HG03469 (cell line): Measurements from ENCODE around the gene NFIA.

Experiments
- ATAC-seq: cut with Tn5 transposase; IDR thresholded peaks from one replicate; pipeline ENCODE4 v1.9.1; 2021; ENCODE audit warnings: mild to moderate bottlenecking, moderate library complexity, moderate number of reproducible peaks; ENCODE audit not compliant: unreplicated experiment

NFIA gene

DNA sequence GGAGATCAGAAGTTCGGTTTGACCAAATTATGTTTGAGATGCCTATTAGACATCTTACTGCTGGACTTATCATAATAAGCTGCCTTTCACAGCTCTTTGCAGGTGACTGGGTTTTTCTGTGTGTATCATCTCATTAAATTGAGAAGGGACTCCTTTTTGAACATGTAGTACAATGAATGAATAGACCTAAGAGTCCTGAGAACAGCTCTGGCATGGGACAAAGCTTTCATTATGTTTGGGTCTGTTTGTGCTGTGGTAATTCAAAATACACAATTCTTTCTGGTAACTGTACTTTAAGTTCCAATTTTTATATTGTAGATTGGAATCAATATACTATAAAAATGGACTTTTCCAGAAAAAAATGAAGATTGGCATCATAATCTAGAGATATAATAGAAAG lies 330.2 kb downstream of the NFIA start:
- no peak for ATAC-seq

DNA sequence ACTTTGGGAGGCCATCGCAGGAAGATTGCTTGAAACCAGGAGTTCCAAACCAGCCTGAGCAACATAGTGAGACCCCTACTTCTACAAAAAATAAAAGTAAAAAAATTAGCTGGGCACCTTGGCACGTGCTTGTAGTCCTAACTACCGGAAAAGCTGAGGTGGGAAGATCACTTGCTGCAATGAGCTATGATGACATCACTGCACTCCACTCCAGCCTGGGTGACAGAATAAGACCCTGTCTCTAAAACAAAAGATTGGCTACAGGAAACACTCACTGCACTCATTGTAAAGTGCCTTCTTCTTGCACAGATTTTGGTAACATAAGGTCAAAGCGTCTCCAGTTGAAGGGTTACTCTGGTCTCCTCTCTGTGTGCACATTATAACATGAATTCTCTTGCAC lies 336.8 kb downstream of the NFIA start:
- no peak for ATAC-seq

DNA sequence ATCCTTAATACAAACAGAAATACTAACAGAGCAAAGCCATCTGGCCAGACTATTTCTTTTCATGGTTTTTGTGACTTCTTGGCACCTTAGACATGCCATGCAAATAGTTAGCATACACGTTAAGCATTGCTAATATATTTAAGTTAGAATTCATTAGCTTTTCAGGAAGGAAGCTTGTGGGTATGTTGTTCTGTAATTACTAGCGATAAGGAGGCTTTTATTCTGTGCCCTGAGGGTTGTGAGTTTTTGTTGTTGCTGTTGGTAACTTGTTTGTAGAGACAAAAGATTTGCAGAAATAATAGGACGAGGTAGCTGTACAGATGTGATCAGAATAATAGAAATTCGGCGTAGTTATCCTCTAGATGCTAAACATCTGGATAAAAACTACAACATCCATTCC lies 337.3 kb downstream of the NFIA start:
- ATAC-seq = no peak

DNA sequence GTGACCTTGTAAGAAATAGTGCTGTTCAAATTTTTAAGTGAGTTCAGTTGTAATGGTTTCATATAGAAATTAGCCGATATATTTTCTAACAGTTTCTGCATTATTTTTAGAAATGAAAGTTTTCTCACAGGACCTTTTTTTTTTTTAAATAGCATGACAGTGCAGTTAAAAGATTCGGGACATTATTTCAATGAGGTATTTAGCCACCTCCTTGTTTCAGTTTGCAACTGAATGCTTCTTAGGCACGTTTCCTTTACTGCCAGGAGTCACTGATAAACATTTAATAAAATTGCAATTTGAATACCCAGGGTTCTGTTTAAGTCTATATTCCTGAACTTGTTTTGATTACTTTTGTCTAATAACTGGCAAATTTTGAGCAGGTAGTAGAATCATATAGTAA lies 337.9 kb downstream of the NFIA start:
- no peak for ATAC-seq

DNA sequence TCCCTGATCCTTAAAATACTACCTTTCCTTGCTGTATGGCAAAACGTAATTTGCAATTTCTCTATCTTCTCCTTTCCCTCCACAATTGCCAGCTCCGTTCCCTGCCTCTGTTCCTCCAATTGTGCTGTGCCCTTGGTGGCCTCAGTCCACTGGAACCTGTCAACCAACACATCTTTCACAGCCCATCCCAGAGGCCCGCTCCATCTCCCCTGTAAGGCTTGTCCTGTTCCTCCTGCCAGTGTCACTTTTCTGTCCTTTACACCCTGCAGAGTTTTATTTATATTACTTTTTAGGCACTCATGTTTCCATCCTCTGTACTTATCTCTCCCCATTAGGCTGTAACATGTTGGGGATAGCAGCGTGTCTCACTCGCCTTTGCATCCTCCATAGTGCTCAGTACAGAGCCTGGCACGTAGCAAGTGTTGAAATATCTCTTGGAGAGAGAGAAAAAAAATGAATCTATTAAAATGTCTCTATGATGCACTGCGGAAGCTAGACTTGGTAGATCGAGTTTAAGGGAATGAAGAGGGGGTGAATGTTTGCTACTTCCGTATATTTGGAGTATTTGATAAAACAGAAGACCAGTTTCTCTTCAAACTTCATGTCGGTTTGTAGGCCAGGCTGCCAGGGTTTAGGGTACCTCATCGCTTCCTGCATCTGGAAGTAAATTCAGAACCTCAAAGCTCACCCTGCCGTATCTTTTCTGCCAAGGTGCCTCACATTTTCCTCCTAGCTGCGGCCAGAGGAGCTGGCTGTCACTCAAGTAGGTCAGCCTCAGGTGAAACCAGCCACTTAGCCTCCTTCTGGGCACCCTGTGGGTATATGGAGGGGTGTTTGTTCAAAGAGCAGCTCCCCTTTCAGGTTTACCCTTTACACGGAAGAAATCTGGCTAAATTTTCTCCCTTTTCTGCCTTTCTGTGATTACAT lies 338.8 kb downstream of the NFIA start:
- no peak for ATAC-seq

DNA sequence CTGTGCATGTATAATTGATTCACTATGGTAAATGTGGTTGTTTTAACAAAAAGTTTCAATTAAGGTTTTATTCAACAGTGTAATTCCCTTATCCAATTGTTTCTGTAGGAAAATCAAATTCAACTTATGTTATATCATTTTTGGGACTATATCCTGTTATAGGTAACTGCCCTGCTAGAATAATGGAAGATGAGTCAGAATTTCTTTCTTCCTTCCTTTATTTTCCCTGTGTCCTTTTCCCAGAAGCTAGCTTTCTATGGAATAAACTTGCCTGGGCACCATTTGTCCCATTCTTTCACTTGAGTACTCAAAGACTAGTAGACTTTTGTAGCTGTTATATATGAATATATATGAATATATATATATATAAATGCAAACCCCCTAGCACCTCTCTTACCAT lies 341.3 kb downstream of the NFIA start:
- no peak for ATAC-seq

DNA sequence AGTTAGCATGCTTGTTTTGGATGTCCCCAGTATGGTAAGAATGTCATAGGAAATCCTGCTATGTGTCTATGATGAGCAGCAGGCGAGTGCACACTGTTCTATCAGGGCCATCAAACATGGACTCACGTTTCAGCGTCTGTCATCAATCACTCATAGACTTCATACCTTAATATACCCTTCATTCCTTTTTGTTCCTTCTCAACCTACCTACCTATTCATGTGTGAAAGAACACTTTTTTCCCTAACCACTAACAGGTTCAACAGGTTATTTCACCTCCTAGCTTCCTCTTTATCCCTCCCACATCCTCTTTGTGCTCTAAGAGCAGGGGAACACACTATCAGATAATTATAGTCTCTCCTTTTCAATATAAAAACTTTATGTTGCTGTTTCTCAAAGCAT lies 342.0 kb downstream of the NFIA start:
- ATAC-seq = no peak

DNA sequence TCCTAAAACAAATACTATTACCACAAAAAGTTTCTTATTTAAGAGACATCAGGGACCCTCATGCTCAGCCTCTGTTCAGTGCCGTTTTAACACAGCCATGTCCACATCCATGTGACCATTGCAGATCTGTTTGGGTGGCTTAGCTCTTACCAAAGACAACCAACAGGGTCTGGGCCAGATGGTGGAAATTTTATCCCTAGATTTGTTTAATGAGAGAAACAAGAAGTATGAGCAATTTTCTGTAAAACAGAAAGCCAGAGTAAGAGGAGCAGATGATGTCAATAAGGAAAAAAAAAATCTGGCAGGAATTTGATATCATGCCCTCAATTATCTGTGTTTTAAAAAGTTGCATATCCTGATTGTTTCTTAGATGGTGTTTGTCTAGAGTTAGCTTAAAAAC lies 342.7 kb downstream of the NFIA start:
- no peak for ATAC-seq

DNA sequence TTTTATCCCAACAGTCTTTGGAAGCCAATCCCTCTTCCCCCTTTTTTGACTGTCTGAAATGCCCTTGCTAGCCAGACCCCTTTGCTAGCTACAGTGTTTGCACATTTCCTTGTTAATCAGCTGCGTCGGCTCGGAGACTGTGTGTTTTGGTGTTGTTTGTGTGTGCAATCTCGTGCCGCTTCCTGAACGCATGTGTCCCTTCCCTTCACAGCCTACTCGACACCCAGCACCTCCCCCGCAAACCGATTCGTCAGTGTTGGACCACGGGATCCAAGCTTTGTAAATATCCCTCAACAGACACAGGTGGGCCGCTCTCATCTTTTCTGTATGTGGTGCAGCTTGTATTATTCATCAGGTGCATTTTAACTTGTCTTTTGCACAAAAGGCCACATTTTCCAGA lies 343.9 kb downstream of the NFIA start:
- ATAC-seq = no peak

DNA sequence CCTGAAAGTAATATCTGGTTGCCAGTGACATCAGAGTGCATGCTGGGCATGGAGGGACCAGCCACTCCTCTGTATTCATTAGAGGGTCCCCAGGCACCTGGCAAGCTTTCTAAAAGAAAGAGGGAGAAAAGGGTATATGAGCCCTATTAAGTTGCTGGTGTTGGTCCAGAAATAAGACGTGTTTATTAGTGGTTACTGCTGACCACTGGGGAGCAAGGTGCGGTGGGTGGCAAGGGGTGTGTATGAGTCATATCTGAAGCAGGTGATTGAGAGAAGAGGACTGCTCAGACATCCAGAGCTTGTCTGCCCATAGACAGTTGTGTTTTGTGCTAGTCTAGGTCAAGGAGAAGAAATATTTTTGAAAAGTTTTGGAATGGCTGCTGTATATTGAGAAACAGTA lies 344.5 kb downstream of the NFIA start:
- ATAC-seq = no peak

DNA sequence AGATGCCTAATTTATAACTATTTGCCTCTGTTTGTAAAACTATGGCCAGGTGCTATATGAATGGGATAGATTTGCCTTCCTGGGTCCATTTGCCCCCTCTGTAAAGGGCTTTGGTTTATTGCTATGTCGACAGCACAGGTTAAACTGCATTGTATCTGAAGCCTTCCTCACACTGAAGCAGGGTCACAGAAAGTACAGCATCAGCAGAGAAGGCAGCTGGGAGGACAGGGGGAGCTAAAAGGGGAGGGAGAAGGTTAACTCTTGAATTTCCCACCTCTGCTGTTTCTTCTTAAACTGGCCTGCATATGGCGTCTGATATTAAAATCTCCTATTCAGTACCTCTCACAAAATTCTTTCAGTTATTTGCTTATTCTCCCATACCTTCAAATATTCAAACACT lies 345.1 kb downstream of the NFIA start:
- no peak for ATAC-seq

DNA sequence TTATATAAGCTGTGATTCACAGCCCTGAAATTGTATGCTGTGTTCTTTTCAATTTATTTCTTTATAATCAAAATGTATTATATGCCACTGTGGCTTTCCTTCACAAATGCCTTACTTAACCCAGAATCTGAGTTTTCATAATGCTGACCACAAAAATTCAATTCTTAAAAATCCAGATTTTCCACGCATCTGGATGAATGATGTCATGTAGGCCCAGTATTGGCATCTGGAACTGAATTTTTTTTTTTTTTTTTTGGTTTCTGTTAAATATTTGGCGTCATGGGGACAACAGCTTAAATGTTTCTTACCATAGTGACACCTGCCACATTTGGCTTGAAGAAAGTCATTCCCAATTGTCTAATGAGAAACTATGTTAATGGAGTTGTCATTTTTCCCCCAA lies 345.8 kb downstream of the NFIA start:
- no peak for ATAC-seq

DNA sequence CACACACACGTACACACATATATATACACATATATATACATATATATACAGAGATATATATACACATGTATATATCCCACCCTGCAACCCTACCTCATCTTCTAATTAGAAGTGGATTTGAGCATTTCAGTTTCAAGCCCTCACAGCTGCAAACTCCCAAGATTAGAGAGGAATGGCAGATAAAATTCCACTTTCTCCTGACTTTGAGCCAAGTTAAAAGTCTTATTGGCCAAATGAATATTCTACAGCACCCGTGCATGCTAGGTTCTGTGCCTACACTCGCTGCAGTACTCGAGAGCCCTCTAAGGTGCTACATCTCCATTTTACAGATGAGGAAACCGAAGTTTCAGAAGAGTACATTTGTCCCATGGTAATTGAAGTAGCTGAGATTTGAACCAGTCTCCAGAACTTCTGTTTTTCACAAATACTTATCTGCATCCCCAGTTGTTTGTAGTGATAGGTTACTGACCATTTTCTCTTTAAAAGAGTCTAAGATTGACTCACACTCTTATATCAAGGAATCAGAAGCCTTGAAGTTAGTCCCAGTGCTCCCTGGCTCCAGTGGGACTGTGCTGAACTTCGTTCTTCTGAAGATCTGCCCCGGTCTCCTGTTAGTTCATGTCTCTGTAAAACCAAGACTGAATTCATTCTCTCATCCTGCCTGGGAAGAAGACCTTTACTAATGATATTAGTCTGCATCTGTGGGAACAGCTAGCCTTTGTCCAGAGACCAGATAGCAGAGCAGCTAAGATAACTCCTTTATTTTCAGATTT lies 350.4 kb downstream of the NFIA start:
- no peak for ATAC-seq

DNA sequence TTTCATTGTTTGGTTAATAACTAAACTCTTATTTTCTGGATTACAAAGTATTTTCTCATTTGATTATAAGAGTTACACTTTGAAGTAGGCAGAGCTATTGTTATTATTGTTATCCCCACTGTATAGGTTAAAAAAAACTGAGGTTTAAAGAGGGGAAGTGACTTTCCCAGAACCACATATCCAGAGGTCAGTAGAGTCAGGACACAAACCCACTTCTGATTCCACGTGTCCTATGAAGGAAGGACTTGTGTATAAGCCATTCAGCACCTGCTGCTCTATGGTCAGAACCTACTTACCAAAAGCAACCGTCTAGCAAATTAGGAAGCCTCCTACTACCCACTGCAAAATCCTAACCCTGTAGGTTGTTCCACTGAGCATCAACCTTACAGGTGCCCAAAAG lies 351.3 kb downstream of the NFIA start:
- ATAC-seq = no peak

DNA sequence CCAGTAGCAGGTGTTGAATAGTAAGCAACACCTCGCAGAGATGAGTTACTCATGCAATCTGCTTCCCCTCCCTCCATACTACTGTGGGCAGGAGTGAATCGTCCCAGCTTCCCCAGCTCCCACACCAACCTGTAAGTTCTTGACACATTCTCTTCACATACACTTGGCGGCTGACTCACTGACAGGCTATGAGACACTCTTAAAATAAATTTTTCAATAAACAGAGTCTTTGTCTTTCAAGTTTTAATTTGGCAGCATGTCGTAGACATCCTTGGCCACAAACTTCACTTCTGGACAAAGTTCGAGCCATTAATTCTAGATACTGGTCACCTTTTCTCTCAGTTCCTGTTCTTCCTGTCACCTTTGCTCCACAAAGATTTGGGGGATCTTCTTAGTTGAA lies 351.9 kb downstream of the NFIA start:
- ATAC-seq = no peak

DNA sequence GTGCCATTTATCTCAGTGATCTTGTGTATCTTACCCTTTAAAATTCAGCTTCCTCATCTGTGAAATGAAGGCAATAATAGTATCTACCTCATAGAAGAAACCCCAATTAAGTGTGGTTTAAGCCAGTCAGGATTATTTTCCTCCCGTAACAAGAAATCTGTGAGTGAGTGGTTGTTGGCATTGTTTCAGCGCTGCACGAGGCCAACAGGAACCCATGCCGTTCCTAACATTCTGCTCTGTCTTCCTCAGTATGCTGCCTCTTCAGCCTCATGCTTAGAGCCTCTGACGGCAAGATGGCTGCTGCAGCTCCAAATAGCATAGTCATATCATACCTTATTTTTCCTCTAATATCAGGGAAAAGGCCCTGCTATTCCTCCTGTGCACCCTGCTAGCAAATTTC lies 352.9 kb downstream of the NFIA start:
- ATAC-seq = no peak

DNA sequence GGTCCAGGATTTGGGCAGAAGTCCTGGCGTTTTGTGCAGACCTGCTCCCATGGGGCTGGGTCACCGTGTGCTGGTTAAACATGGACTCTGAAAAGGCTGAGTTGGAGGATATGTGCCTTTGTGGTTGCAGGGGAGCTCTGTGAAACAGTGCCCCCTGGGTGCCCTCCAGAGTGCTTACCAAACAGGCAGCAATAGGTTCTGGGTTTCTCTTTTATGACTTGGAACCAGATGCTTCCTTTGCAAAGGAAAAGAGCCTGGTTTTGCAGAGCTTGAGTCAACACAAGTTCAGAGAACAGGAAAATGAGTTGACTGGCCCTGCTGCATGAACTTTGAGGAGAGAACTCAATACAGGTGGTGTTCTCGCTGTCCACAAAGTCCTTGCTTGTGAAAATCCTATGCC lies 353.7 kb downstream of the NFIA start:
- no peak for ATAC-seq

DNA sequence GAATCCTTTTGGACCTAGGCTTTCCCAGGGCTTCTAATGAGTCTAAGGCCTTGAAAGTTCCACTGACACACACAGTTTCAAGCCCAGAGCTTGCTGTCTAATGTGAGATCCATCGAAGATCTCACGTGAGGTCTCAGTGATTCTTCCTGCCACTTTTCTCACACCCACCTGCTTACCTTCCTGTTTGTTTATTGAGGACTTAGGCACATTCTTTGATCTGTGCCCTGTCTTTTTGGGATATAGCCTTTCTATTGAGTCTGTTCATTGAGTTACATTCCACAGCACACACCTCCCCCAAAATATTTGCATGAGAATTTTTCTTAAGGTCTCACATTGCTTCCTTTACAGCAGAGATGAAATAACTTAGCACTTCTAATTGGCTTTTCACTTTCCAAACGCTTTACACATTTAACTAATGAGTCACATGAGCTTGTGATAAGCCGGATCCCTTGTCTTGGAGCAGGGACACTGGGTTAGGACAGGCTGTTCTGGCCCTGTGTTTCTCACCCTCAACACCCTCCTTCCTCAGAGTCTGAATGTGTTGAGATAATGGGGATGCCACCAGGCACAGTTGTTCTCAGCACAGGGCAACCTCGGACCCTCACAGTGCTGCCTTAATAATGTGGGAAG lies 354.2 kb downstream of the NFIA start:
- no peak for ATAC-seq

DNA sequence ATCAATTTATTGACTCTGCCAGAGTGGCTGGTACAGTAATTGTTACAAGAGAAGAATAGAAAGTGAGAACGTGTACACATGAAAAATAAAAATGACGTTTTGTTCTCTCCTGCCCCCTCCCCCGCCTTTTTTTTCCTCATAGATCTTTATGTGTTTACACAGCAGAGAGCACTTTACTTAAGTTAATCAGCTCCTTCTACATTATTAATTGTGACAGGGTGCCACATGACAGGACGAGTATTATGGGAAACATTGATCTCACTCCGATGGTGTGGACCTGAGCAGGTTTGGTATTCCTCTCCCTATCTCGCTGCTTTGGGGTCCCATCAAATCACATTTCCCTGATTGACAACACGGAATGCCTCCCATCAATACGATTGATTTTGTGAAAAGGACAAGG lies 356.9 kb downstream of the NFIA start:
- no peak for ATAC-seq

DNA sequence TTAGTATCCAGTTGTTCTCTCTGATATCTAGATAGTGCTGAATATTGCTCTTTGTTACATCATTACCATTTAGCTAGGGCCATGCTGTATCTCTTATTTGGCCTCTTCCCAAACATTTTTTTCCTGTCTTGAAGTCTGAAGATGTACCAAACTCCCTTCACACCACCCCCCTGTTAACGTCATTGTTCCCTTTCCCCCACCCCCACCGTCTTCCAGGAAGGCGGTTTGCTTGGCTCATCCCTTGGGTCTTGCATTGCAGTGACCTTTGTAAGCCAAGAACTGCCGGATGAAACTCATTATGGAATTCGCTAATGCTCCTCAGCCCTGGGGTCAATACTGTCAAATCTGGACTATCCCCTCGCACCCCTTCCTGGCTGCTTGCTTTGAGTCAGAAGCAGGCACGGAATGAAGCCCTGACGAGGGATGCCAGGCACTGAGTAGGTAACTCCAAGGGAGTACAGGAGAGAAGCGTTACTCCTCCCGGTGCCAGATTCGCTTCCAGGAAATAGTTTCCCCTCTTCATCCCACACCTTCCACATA lies 359.4 kb downstream of the NFIA start:
- ATAC-seq = no peak

DNA sequence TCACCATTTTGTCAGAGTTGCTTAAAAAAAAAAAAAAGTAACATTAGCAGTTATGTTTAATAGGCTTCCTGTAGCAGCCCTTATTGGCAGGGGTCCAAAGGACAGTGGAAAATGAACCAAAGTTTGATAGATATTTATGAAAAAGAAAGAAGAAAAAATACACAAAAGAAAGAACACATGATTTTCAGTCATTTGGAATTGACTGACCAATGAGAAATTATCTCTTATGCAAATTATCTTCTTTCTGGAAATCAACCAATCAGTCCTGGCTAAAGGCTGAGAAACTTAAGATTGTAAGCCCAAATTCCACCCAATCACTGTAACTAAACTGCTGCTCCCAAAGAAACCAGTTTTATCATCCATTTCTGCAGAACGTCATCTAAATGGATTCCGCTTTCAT lies 360.2 kb downstream of the NFIA start:
- no peak for ATAC-seq

DNA sequence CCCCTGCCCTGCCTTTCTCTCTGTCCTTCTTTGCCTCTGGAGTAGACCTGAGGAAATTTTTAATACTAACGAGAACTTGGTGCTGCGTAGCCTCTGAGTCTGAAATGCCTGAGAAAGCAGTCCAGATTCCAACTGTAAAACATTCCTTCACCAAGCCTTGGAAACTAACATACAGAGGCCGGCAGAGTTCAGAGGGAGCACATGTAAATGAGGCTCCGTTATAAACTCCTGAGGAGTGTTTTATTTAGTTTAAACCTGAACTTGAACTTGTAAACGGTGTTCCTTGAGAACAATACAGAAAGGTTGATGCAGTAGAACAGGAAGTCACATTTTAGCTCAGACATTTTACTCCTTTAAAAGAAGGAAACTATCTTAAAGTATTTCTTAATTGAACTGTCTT lies 361.9 kb downstream of the NFIA start:
- no peak for ATAC-seq
